ENCODE results near the gene CDK5RAP1. TPM values are rescaled to one million over a fixed set of nuclear protein-coding genes. Genes with fewer than 3 reads are reported as not detected.

CDK5RAP1 gene
- polyA plus RNA-seq, 1 experiment, result 27.0 TPM

DNA sequence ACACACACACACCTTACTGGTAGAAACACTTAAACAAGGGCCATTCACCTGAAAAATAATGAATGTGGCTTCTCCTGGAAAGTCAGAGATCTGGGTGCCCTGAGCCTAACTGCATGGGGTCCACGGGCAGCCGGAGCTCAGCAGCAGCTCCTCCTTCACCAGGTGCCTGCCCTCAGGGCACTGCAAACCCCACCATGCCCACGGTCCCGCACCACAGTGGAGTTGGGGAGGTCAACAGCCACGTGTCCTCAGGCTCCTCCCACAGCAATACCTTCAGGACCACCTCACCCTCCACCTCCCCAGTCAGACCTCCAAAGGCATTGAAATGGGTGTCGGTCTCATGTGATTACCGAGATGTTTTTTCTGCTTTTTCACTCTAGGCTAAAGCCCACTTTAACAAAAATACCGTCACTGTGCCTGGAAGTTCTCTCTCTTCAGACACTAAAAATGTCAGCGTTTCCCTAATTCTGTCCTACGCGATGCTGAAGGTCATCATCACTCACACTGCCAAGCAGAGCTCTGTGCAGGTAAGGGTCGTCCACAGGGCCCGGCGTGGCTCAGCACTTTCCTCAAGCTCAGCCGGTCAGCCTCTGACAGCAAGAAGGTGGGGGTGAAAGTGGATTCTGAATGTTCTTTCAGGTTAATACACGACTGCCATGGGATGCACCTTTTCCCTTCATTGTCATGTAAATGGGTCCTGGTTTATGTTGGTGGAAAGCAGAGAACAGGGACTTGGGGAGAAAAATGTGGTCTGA is 48.9 kb downstream of the CDK5RAP1 start:
- ChIA-PET POLR2A (no interaction called here), CTCF (no interaction called here)
- no peak overlapping the region for H3K4me3 ChIP-seq (ENCODE audit: low read depth, low read length)
- H3K27me3 ChIP-seq (ENCODE audit: control insufficient read depth, insufficient read depth, low read length), result no peaks in the 10 kb centered on the region
- H3K36me3 ChIP-seq (ENCODE audit: control insufficient read depth, insufficient read depth, low read length), result no peaks in the 10 kb centered on the region
- TF ChIP-seq, protein P1, sequence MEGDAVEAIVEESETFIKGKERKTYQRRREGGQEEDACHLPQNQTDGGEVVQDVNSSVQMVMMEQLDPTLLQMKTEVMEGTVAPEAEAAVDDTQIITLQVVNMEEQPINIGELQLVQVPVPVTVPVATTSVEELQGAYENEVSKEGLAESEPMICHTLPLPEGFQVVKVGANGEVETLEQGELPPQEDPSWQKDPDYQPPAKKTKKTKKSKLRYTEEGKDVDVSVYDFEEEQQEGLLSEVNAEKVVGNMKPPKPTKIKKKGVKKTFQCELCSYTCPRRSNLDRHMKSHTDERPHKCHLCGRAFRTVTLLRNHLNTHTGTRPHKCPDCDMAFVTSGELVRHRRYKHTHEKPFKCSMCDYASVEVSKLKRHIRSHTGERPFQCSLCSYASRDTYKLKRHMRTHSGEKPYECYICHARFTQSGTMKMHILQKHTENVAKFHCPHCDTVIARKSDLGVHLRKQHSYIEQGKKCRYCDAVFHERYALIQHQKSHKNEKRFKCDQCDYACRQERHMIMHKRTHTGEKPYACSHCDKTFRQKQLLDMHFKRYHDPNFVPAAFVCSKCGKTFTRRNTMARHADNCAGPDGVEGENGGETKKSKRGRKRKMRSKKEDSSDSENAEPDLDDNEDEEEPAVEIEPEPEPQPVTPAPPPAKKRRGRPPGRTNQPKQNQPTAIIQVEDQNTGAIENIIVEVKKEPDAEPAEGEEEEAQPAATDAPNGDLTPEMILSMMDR (IDR thresholded peaks at IDR 0.05; ENCODE audit: insufficient read depth, low read depth, low read length), result no peak
- no peak for DNase-seq (ENCODE audit: low read depth)

DNA sequence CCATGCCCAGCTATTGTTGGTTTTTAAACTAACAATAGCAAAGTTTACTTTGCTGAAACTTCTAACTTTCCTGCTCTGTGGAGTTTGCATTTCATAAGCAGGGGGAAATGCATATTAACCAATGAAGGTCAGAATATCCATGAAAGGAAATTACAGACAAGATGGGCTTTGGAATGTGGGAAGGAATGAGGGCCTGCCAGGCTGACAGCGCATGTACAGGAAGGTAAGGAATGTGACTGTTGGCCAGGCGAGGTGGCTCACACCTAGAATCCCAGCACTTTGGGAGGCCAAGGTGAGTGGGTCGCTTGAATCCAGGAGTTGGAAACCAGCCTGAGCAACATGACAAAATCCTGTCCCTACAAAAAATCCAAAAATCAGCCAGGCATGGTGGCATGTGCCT is 49.6 kb downstream of the CDK5RAP1 start:
- ChIA-PET CTCF (interaction anchor here (1.3 kb wide), 1 partner anchor 302 kb away, joined by 3 read pairs; no protein-coding TSS in a partner anchor), POLR2A (no interaction called here)
- H3K4me3 ChIP-seq (ENCODE audit: low read depth, low read length), result no peak overlapping the region
- TF ChIP-seq, protein P1 (IDR thresholded peaks at IDR 0.05; ENCODE audit: insufficient read depth, low read depth, low read length), result no peak
- H3K27me3 ChIP-seq (ENCODE audit: control insufficient read depth, insufficient read depth, low read length), result no peaks in the 10 kb centered on the region
- no peak for DNase-seq (ENCODE audit: low read depth)
- H3K36me3 ChIP-seq (ENCODE audit: control insufficient read depth, insufficient read depth, low read length), result no peaks in the 10 kb centered on the region

DNA sequence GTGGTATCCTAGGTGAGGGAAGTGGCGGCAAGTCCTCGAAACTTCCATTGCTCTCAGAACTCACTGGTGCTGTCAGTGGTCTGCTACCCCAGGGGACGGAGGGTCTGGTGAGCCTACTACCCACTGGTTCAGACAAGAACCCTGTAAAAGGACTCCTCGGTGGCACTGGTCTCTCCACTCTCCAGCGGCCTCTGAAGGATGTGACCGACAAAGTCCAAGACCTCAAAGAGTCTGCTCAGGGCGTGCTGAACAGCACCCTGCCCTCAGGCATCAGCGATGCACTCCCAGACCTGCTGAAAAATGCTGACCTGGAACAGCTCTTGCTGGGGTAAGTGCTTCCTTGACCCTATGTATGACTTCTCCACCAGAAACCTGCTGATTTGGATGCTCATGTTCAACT is 51.8 kb downstream of the CDK5RAP1 start:
- TF ChIP-seq, protein P1 (IDR thresholded peaks at IDR 0.05; ENCODE audit: insufficient read depth, low read depth, low read length), result no peak

DNA sequence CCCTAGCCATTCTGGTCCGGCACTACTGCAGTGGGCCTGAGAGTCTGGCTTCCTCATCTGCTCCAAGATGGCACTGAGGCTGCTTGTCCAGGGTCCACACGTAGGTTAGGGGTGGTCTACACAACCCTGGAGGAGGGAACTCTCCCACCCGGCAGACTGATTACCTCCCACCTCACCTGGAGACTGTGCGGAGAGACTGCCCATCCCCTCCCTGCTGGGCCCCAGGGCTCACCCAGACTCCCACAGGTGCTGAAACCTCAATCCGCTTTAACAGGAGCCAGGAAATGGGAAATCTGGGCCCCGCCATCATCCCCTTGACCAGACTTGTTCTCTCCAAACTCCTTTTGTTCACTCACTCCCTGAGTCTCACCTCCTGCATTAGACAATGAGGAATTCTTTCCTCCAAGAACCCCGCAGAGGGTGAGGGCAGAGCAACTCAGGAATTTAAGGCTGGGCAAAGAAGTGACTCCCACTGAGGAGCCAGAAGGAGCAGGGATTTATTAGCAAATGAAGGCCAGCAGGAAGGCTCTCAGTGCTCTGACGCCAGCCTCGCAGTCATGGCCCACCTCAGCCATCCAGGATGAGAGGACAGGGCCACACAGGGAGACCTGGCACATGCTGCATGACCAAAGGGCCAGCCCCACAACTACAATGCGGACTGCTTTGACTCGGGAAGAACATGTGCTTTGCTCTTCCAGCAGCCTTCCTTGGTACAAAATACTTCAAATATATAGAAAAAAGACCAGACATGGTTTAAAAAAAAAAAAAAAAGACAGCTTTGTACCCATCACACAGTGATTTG is 53.0 kb downstream of the CDK5RAP1 start:
- Histone ChIP-seq H3K4me3 (ENCODE audit: low read depth, low read length) (no peak overlapping the region), H3K27me3 (ENCODE audit: control insufficient read depth, insufficient read depth, low read length) (no peaks in the 10 kb centered on the region), H3K36me3 (ENCODE audit: control insufficient read depth, insufficient read depth, low read length) (no peaks in the 10 kb centered on the region)
- ChIA-PET POLR2A (no interaction called here), CTCF (interaction anchor here (0.6 kb wide), 1 partner anchor 8 kb away, joined by 3 read pairs; no protein-coding TSS in a partner anchor)
- DNase-seq (ENCODE audit: low read depth), result no peak
- TF ChIP-seq, protein P1 (IDR thresholded peaks at IDR 0.05; ENCODE audit: insufficient read depth, low read depth, low read length), result no peak

More for the DNA sequence above, 51.8 kb downstream of the CDK5RAP1 start:
- POLR2A ChIA-PET, result no interaction called here
- CTCF ChIA-PET, result no interaction called here
- no peaks in the 10 kb centered on the region for H3K27me3 ChIP-seq (ENCODE audit: control insufficient read depth, insufficient read depth, low read length)
- DNase-seq (ENCODE audit: low read depth), result no peak
- H3K4me3 ChIP-seq (ENCODE audit: low read depth, low read length), result no peak overlapping the region
- no peaks in the 10 kb centered on the region for H3K36me3 ChIP-seq (ENCODE audit: control insufficient read depth, insufficient read depth, low read length)

DNA sequence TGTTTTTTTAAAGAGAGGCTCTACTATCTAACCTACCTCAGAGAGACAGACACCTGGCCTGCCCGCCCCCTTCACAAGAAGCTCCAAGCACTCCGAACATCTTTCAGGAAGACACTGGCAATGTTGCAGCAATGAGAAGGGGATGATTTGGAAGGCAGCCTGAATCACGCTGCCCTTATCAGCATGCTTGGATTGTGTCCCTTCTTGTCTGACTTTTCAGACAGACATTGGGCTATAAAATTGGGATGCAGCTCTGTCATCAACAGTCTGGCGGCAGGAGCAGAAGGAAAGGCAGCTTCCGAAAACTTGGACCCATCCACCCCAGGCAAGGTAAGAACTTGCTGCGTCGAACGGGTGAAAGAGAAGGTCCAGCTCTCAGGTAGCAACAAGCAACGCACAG is 56.0 kb downstream of the CDK5RAP1 start:
- H3K27me3 ChIP-seq (ENCODE audit: control insufficient read depth, insufficient read depth, low read length), result no peaks in the 10 kb centered on the region
- no peak overlapping the region for H3K4me3 ChIP-seq (ENCODE audit: low read depth, low read length)
- no peak for DNase-seq (ENCODE audit: low read depth)
- ChIA-PET CTCF (no interaction called here), POLR2A (no interaction called here)
- no peaks in the 10 kb centered on the region for H3K36me3 ChIP-seq (ENCODE audit: control insufficient read depth, insufficient read depth, low read length)
- TF ChIP-seq, protein P1 (IDR thresholded peaks at IDR 0.05; ENCODE audit: insufficient read depth, low read depth, low read length), result no peak

Data from BJ (cell line).